Sigmoid colon (tissue), 4 donors: ENCODE results near the gene RCHY1.

Source experiments
- EP300 ChIP-seq, 4 donors: sonication (generic); formaldehyde crosslinking; IDR thresholded peaks; one replicate each; pipeline ENCODE4 v1.6.1; 2017; ENCODE audit warnings: antibody characterized with exemption in 4 of 4
- POLR2A ChIP-seq, 2 donors: fragments of 450-650 bp; IDR thresholded peaks; one replicate each; pipeline ENCODE4 v1.6.1; 2016; ENCODE audit warnings: antibody characterized with exemption in 2 of 2, mild to moderate bottlenecking in 2 of 2, moderate library complexity in 2 of 2
- POLR2AphosphoS5 ChIP-seq, 4 donors: sonication (generic); formaldehyde crosslinking; IDR thresholded peaks; one replicate each; pipeline ENCODE4 v1.6.1; 2017; ENCODE audit warnings: antibody characterized with exemption in 4 of 4
- TF ChIP-seq, protein P1 (sequence below), 4 experiments: fragments of 450-650 bp in 3 of 4; fragments of 200-600 bp in 1 of 4; IDR thresholded peaks; one replicate each; pipeline ENCODE4 v1.5.1; 2016 to 2019; ENCODE audit warnings: antibody characterized with exemption in 4 of 4, mild to moderate bottlenecking in 3 of 4, moderate library complexity in 2 of 4

DNA sequence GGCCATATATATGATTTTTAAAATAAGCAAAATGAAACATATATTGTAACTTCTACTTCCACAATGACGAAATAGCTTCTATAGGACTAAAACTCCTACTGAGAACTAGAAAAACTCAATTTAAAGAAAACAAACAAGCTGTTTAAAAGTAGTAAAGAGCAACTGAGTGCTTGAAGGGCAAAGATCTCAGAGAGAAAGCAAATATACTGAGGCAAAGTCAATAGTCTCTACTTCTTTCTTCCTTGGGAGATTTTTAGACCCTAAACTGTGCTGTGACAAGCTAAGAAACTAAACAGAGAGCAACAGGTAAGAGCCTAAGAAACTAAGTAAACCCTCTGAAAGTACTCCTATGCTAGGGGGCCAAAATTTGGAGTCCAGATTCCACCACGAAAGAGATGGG is 8.6 kb downstream of the RCHY1 start:
- TF ChIP-seq, protein P1, sequence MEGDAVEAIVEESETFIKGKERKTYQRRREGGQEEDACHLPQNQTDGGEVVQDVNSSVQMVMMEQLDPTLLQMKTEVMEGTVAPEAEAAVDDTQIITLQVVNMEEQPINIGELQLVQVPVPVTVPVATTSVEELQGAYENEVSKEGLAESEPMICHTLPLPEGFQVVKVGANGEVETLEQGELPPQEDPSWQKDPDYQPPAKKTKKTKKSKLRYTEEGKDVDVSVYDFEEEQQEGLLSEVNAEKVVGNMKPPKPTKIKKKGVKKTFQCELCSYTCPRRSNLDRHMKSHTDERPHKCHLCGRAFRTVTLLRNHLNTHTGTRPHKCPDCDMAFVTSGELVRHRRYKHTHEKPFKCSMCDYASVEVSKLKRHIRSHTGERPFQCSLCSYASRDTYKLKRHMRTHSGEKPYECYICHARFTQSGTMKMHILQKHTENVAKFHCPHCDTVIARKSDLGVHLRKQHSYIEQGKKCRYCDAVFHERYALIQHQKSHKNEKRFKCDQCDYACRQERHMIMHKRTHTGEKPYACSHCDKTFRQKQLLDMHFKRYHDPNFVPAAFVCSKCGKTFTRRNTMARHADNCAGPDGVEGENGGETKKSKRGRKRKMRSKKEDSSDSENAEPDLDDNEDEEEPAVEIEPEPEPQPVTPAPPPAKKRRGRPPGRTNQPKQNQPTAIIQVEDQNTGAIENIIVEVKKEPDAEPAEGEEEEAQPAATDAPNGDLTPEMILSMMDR (IDR thresholded peaks at IDR 0.05): no peak
- TF ChIP-seq POLR2A (IDR thresholded peaks at IDR 0.05) (no peak), EP300 (IDR thresholded peaks at IDR 0.05) (no peak), POLR2AphosphoS5 (IDR thresholded peaks at IDR 0.05) (no peak)
